Activated naive CD4-positive, alpha-beta T cell (primary cell): ENCODE data around the gene CNTN6.

Experiments
- DNase-seq, 4 experiments: peaks; one replicate each; lab custom pipeline; 2025; lab: John Stamatoyannopoulos, UW

Gene CNTN6

DNA sequence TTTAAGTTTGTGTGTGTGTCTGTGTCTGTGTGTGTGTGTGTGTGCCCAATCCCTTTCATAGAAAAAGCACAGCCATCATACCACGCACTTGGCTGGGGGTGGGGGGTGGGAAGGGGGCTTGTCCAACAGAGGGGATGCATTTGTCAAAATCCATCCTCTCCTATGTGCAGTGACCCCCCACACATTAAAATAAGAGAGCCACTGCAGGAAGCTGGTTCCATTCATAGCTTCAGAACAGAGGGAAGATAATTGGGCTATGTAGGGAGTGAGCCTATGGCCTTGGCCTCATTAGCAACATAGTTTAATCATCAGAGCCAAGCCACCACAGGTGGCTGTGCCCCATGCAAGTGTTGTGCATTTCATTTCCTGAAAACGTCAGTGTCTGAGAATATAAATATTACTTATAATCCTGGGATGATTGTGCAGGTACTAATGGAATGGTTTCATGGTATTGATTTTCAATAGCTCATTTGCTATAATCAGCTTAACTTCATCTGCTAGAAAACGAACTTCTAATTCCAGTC lies 330.8 kb downstream of the CNTN6 start:
- no peak for DNase-seq

- no peak for DNase-seq
These were observed 346.6 kb downstream of the CNTN6 start for GRCh38 chr3:1439395-1439794.

DNA sequence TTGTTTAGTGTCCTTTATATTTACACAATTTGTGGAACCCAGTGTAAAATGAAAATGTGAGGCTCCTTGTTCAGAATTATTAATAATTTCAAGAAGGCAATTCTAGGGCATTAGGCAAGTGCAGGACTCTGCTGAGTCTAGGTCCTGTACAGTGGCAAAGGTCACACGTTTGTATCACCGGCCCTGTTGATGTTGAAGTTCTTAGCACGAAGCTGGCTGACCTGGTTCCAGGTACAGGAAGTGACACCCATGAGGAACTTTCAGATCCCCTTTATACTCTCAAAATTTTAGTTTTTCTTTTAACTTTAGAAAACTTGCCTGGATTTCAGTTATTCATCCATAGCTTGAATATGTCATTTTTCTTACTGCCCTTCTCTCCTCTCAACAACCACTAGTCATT lies 349.4 kb downstream of the CNTN6 start:
- no peak for DNase-seq

DNA sequence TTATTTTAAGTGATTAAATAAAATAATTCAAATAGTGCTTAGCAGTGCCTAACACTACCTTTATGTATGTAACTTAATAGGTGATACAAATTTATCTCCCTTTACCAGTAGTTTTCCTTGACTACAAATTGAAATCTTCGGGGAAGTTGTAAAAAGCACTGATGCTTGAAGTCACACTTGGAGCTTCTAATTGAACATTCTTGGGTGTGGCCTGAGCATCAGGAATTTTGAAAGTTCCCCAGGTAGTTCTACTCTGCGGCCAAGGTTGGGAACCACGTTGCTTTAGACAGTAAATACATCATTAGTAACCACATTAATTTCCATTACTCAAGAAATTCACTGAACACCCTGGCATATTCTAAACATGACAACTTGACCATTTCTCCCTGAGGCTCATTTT lies 351.4 kb downstream of the CNTN6 start:
- no peak for DNase-seq

DNA sequence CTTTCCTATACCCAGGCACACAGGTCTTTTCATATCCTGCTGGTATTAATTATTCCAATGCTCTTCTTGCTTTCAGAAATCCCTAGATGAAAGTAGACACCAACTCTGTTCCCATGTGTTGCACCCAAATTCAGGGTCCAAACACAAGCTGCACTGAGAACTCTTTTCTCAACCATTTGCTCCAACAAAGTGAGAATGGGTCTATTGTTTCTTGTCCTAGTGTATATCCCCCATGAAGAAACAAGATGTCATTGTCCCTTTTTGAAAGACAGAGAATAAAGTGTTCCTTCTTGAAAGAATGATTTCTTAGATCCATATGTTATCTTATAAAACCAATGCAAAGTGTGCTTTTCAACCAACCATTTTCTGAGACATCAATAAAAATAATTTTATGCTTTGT lies 353.7 kb downstream of the CNTN6 start:
- no peak for DNase-seq

DNA sequence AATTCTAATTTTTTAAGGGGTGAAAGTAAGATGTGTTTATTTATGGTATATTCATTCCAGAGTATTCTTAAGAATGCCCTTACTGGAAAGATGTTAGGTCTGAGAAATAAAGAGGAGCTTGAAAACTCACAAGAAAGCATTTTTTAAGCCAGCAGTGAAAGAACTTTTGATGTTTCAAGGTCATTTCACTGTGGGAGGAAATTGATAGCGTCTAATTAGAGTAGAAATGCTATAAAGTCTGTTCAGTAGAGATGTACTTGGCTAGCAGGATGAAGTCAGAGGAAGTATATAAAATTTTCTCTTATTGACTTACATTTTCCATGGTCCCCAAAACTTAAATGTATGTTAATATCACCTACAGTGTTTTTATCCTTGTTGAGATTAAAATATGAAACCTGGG lies 354.6 kb downstream of the CNTN6 start:
- DNase-seq, result no peak

DNA sequence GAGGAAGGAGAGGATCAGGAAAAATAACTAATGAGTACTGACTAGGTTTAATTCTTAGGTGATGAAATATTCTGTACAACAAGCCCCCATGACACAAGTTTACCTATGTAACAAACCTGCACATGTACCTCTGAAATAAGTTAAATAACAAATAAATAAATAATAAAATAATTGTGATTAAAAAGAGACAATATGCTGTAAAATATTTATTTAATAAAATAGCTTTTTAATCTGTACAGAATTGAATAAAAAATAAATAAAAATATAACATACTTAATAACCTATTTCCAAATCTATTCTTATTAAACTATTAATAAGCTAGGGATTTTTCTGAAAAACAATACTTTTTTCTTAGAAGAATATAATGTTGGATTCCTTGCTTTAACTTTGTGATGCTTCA lies 355.6 kb downstream of the CNTN6 start:
- no peak for DNase-seq
